Calu3 (cell line): Measurements from ENCODE around the gene PAK1. TPM values are rescaled to one million over a fixed set of nuclear protein-coding genes. Genes with fewer than 3 reads are reported as not detected.

Experiments used
- BruUV-seq: library from RNA; stranded (reverse); fragments of 400-500 nt; replicated peaks from 2 replicates; lab custom pipeline; 2021; lab: Mats Ljungman, UMichigan
- CTCF ChIA-PET: fragments of 300-600 bp; sonication (Branson Sonifier 250); formaldehyde crosslinking; loops from one replicate; lab custom pipeline; 2022; ENCODE audit warnings: antibody characterized with exemption; lab: Charles Lee
- DNase-seq: peaks from one replicate; pipeline ENCODE4 v3.0.0; 2022
- H3K27ac Mint-ChIP-seq: one replicate; pipeline ENCODE4 v1.8.0; 2022; ENCODE audit warnings: mixed read lengths; ENCODE audit not compliant: unreplicated experiment
- H3K27me3 Mint-ChIP-seq: one replicate; pipeline ENCODE4 v1.8.0; 2022; ENCODE audit warnings: mixed read lengths; ENCODE audit not compliant: unreplicated experiment
- H3K36me3 Mint-ChIP-seq: one replicate; pipeline ENCODE4 v1.8.0; 2022; ENCODE audit warnings: mild to moderate bottlenecking, moderate library complexity, mixed read lengths; ENCODE audit not compliant: insufficient read depth, unreplicated experiment
- H3K4me1 Mint-ChIP-seq: one replicate; pipeline ENCODE4 v1.8.0; 2022; ENCODE audit warnings: mild to moderate bottlenecking, low read depth, mixed read lengths; ENCODE audit not compliant: unreplicated experiment
- H3K4me3 Mint-ChIP-seq: one replicate; pipeline ENCODE4 v1.8.0; 2022; ENCODE audit warnings: mild to moderate bottlenecking, low read depth, moderate library complexity, mixed read lengths; ENCODE audit not compliant: unreplicated experiment
- H3K9me3 Mint-ChIP-seq: one replicate; pipeline ENCODE4 v1.8.0; 2022; ENCODE audit warnings: low read depth, mixed read lengths; ENCODE audit not compliant: unreplicated experiment
- intact Hi-C: fragments of 100-400 bp; cut with micrococcal nuclease; formaldehyde crosslinking; loops from one replicate; pipeline ENCODE4 v1.10.0; 2022; ENCODE audit not compliant: unreplicated experiment
- total RNA-seq: library from RNA; stranded (reverse); gene quantifications from 2 replicates; pipeline ENCODE4 v1.2.3, GENCODE V29; 2022
- TF ChIP-seq, protein P1 (sequence below): fragments of 200-600 bp; IDR thresholded peaks from one replicate; pipeline ENCODE4 v1.8.0; 2022; ENCODE audit warnings: antibody characterized with exemption; ENCODE audit not compliant: unreplicated experiment

PAK1 gene
- total RNA-seq, 1 experiment from 2014 or later = 58.5 TPM

DNA sequence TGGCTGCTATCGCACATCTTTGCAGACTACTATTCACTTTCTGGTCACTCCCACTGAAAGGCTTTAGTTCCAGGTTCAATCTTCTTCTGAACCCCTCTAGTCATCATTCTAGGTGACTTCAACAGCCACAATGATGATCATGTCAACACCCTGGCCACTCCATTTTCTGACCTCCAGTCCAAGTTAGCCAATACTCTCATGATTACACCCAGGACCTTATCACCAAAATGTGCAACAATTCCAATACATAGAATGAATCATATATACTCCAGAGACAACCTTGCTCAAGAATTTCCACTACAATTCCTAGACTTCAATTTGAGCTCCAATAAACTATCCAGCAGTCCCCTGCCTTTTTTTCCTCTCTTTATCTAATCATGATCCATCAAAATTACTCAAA lies 70.7 kb downstream of the PAK1 start:
- TF ChIP-seq, protein P1, sequence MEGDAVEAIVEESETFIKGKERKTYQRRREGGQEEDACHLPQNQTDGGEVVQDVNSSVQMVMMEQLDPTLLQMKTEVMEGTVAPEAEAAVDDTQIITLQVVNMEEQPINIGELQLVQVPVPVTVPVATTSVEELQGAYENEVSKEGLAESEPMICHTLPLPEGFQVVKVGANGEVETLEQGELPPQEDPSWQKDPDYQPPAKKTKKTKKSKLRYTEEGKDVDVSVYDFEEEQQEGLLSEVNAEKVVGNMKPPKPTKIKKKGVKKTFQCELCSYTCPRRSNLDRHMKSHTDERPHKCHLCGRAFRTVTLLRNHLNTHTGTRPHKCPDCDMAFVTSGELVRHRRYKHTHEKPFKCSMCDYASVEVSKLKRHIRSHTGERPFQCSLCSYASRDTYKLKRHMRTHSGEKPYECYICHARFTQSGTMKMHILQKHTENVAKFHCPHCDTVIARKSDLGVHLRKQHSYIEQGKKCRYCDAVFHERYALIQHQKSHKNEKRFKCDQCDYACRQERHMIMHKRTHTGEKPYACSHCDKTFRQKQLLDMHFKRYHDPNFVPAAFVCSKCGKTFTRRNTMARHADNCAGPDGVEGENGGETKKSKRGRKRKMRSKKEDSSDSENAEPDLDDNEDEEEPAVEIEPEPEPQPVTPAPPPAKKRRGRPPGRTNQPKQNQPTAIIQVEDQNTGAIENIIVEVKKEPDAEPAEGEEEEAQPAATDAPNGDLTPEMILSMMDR = no peak
- Mint-ChIP-seq H3K27me3 (no peaks in the 10 kb centered on the region), H3K36me3 (no peaks in the 10 kb centered on the region), H3K4me1 (peaks cover 35% of the 10 kb centered on the region), H3K27ac (no peak overlapping the region), H3K9me3 (no peaks in the 10 kb centered on the region), H3K4me3 (no peak overlapping the region)
- no peak for DNase-seq
- no TSS peak for BruUV-seq
- CTCF ChIA-PET = no interaction called here
- intact Hi-C loops = loop anchor here (10.0 kb wide), 1 partner anchor 208 kb away; no protein-coding TSS in a partner anchor

GRCh38 chr11:77402218-77402556 lies 71.7 kb downstream of the PAK1 start:
- CTCF ChIA-PET = no interaction called here
- no peaks in the 10 kb centered on the region for H3K9me3 Mint-ChIP-seq
- intact Hi-C loops = loop anchor here (10.0 kb wide), 1 partner anchor 207 kb away; no protein-coding TSS in a partner anchor
- no peak overlapping the region for H3K27ac Mint-ChIP-seq
- H3K4me1 Mint-ChIP-seq = peaks cover 25% of the 10 kb centered on the region
- H3K36me3 Mint-ChIP-seq = no peaks in the 10 kb centered on the region
- H3K27me3 Mint-ChIP-seq = no peaks in the 10 kb centered on the region
- TF ChIP-seq, protein P1 = no peak
- H3K4me3 Mint-ChIP-seq = no peak overlapping the region
- no TSS peak for BruUV-seq
- DNase-seq = no peak

DNA sequence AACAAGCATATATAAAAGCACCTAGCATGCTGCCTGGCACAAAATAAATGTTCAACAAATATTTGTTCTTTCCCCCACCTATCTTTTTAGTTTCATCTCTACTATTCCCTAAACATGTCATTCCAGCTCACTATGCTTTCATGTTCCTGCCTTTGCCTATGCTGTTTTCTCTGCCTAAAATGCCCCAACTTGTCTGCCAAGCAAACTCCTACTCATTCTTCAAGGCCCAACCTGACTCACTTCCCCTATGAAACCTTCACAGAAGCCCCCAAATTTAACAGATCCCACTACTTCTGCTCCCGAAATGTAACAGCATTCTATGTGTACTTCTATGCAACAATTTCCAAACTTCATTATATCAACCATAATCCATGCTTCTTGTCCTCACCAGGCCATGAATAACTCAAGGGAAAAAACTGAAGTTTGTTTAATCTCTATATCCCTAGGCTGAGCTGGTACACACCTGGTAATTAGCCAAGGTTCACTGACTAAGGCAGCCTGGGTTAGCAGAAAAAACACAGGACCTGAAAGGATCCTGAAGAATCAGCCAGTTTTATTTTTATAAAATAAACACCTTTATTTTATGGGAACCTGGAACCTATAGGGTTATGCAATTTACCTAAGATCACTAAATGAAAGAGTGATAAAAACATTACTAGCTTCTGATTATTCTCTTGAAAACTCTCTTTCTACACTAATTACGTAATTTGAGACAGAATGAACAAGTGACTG lies 72.2 kb downstream of the PAK1 start:
- Mint-ChIP-seq H3K9me3 (no peaks in the 10 kb centered on the region), H3K27me3 (no peaks in the 10 kb centered on the region), H3K27ac (no peak overlapping the region), H3K4me3 (no peak overlapping the region), H3K4me1 (peaks cover 23% of the 10 kb centered on the region), H3K36me3 (no peaks in the 10 kb centered on the region)
- BruUV-seq = no TSS peak
- intact Hi-C loops = loop anchor here (10.0 kb wide), 1 partner anchor 207 kb away; no protein-coding TSS in a partner anchor
- CTCF ChIA-PET = interaction anchor here (0.6 to 0.9 kb wide), 2 partner anchors 10 to 105 kb away, joined by 3 to 4 read pairs; no protein-coding TSS in a partner anchor
- TF ChIP-seq, protein P1 = no peak
- no peak for DNase-seq

DNA sequence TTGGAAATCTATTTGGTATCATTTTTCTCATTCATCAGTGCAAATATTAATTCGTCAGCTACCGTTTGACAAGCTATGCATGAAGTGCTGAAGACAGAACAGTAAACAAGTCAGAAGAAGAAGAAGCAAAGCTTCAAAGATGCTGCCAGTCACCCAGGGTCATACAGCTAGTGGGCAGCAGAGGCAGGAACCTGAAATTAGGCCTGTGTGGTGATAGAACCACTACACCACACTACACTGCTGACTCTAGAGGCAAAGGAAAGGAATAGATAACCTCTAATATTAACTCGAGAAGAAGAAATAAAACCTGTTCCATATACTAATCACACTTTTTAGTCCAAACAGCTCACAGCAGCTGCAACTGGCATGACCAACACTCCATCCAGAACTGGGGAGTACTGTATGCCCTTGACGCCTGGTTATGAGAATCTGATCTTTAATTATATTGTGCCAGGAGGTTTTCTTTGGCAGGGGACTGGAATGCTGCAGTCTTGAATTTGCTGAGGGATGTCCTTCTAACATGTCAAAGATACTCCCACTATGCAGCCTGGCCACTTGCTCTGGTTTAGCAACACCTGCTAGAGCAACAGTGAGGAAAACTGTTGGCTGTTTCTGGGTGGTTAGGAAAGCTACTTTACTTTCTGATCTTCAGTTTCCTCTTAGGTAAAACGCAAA lies 73.0 kb downstream of the PAK1 start:
- TF ChIP-seq, protein P1 = no peak
- H3K4me3 Mint-ChIP-seq = no peak overlapping the region
- no peak for DNase-seq
- no peak overlapping the region for H3K27ac Mint-ChIP-seq
- H3K9me3 Mint-ChIP-seq = no peaks in the 10 kb centered on the region
- H3K27me3 Mint-ChIP-seq = no peaks in the 10 kb centered on the region
- intact Hi-C loops = loop anchor here (10.0 kb wide), 1 partner anchor 206 kb away; no protein-coding TSS in a partner anchor
- BruUV-seq = no TSS peak
- no peaks in the 10 kb centered on the region for H3K36me3 Mint-ChIP-seq
- H3K4me1 Mint-ChIP-seq = peaks cover 23% of the 10 kb centered on the region
- CTCF ChIA-PET = interaction anchor here (0.6 to 0.9 kb wide), 3 partner anchors 11 to 105 kb away, joined by 3 to 4 read pairs (median 3); no protein-coding TSS in a partner anchor
